GM21786 (cell line): ENCODE measurements around the gene SARS1.

Experiments
- ATAC-seq: cut with Tn5 transposase; IDR thresholded peaks from one replicate; pipeline ENCODE4 v1.9.1; 2021; ENCODE audit not compliant: unreplicated experiment

Gene SARS1

GRCh38 chr1:109261578-109261977, 47.9 kb downstream of the SARS1 start:
- ATAC-seq: no peak

DNA sequence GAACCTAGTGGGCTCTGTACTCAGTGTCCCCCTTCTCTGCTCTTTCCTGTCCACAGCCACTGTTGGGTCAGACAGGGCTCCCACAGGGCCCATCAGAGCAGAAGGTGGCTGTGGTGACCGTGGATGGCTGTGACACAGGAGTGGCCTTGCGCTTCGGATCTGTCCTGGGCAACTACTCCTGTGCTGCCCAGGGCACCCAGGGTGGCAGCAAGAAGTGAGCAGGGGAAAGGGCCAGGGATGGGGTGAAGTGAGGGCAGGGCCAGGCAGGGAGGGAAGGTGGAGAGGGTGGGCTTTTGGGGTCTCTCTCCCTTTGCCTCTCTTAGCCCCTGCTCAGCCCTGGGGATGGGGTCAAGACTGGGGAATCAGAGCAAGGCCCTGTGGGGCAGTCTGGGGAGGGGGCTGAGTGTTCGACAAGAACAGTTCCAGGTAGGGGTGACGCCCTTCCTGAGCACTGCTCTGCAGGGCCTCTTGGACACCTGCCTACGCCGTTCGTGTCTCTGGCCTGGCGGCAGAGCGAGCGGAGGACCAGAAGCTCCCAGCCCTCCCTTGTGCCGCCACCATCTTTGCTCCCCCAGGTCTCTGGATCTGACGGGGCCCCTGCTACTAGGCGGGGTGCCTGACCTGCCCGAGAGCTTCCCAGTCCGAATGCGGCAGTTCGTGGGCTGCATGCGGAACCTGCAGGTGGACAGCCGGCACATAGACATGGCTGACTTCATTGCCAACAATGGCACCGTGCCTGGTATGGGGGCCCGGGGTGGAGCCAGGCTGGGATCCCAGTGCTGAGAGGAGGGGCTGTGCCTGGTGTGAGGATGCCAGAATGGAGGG, 48.7 kb downstream of the SARS1 start:
- ATAC-seq: no peak

DNA sequence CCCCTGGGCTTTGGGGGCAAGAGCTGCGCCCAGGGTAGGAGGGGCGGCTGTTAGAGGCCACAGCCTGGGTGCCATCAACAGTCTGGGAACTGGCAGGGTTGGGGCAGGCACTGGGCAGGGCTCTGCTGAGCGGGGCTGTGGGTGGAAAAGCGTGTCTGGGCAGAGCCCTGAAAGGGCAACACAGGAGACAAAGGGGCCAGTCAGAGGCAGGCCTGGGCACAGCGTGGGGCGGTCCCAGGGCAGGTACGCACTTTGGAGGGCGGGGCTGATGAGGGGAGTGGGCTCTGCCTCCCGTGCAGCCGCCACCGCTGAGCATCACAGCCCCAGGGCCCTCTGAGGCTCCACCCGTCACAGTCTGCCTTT, 49.5 kb downstream of the SARS1 start:
- no peak for ATAC-seq

DNA sequence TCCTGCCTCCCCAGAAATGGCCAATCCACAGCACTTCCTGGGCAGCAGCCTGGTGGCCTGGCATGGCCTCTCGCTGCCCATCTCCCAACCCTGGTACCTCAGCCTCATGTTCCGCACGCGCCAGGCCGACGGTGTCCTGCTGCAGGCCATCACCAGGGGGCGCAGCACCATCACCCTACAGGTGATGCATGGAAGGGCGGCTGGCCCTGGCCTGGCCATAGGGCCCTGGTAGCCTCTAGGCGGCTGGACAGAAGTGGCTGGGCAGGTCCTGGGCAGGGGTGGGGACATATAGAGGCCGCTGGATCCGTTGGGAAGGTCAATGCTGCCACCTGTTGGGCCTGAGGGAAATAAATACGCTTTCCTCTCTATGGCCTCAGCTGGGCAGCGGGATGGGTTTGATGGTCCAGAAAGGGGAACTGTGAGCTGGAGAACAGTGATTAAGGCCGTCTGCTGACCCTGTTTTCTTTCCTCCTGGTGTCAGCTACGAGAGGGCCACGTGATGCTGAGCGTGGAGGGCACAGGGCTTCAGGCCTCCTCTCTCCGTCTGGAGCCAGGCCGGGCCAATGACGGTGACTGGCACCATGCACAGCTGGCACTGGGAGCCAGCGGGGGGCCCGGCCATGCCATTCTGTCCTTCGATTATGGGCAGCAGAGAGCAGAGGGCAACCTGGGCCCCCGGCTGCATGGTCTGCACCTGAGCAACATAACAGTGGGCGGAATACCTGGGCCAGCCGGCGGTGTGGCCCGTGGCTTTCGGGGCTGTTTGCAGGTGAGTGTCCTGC, 50.1 kb downstream of the SARS1 start:
- no peak for ATAC-seq

DNA sequence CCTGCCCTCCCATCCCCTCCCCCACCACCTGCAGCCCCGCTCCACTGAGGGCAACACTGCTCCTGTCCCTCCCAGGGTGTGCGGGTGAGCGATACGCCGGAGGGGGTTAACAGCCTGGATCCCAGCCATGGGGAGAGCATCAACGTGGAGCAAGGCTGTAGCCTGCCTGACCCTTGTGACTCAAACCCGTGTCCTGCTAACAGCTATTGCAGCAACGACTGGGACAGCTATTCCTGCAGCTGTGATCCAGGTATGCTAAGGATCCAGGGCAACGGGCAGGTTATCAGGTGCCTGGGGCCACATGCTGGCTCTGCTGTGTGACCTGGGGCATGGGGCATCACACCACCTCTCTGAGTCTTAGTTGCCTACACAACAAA, 50.6 kb downstream of the SARS1 start:
- ATAC-seq: no peak

- no peak for ATAC-seq
These were observed 51.3 kb downstream of the SARS1 start for GRCh38 chr1:109265016-109265415.

GRCh38 chr1:109265741-109266330, 52.1 kb downstream of the SARS1 start:
- no peak for ATAC-seq

GRCh38 chr1:109266965-109267364, 53.2 kb downstream of the SARS1 start:
- no peak for ATAC-seq

- no peak for ATAC-seq
These were observed 54.1 kb downstream of the SARS1 start for GRCh38 chr1:109267743-109268300.

DNA sequence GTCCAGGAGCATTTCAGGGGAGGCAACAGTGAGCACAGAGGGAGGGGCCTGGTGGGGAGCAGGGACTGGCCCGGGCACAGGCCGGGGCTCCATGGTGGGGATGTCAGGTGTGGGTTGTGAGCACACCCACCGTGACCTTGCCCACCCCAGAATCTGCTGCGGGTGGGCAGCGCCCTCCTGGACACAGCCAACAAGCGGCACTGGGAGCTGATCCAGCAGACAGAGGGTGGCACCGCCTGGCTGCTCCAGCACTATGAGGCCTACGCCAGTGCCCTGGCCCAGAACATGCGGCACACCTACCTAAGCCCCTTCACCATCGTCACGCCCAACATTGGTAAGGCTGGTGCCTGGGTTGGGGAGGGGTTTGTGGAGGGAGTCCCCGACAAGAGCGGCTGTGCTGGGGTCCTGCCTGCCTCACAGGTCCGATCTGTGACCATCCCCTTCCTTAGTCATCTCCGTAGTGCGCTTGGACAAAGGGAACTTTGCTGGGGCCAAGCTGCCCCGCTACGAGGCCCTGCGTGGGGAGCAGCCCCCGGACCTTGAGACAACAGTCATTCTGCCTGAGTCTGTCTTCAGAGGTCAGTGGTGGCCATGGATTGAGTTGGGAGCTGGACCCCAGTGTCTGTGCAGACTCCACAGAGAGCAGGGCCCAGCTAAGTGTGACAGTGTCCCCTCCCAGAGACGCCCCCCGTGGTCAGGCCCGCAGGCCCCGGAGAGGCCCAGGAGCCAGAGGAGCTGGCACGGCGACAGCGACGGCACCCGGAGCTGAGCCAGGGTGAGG, 54.9 kb downstream of the SARS1 start:
- ATAC-seq: no peak

DNA sequence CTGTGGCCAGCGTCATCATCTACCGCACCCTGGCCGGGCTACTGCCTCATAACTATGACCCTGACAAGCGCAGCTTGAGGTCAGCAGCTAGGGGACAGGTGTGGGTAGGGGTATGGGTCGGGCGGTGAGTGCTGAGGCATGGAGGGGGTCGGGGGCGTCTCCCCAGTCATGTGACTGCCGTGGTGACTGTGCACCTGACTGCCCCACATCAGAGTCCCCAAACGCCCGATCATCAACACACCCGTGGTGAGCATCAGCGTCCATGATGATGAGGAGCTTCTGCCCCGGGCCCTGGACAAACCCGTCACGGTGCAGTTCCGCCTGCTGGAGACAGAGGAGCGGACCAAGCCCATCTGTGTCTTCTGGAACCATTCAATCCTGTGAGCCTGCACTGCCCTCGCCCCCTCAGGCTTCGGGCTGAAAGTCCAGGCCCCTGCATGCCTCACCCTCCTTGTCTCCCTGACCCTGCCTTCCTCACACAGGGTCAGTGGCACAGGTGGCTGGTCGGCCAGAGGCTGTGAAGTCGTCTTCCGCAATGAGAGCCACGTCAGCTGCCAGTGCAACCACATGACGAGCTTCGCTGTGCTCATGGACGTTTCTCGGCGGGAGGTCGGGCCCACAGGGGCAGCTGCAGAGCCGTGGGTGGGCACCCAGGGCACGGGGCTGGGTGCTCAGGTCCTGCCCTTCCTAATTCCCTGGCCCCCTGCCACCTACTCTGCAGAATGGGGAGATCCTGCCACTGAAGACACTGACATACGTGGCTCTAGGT, 55.7 kb downstream of the SARS1 start:
- no peak for ATAC-seq

- no peak for ATAC-seq
These were observed 56.4 kb downstream of the SARS1 start for GRCh38 chr1:109269981-109270622.

DNA sequence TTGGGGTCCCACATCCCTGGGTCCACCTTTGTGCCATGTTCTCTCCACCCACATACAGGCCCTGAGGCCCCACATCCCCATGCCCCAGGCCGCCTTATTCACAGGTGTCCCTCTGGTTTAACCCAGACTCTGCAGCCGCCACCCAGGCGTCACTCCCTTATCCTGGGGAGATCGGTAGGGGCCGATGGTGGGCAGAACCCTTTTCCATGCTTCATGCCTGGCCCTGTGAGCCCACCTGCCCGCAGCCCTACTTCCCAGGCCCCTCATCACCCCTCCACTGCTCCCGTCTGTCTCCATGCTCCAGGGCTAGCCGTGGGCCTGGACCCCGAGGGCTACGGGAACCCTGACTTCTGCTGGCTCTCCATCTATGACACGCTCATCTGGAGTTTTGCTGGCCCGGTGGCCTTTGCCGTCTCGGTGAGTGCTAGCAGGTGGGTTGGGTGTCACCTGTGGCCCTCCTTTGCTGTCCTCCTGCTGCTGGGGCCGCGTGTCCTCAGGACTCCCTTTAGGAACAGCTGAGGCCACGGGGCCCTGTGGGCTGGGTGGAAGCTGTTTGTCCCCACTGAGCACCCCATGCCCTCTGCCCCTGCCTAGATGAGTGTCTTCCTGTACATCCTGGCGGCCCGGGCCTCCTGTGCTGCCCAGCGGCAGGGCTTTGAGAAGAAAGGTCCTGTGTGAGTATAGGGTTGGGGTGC, 57.1 kb downstream of the SARS1 start:
- ATAC-seq: no peak

DNA sequence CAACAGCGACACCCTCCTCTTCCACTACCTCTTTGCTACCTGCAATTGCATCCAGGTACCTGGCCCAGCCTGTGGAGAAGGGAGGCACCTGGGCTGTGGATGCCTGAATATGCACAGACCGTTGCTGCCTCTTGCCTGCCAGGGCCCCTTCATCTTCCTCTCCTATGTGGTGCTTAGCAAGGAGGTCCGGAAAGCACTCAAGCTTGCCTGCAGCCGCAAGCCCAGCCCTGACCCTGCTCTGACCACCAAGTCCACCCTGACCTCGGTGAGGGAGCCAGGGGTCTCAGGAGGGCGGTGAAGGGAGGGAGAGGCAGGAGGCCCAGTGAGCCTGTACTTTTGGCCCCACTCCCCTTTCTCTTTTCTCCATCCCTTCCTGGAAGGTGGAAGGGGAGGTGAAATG, 57.7 kb downstream of the SARS1 start:
- no peak for ATAC-seq

DNA sequence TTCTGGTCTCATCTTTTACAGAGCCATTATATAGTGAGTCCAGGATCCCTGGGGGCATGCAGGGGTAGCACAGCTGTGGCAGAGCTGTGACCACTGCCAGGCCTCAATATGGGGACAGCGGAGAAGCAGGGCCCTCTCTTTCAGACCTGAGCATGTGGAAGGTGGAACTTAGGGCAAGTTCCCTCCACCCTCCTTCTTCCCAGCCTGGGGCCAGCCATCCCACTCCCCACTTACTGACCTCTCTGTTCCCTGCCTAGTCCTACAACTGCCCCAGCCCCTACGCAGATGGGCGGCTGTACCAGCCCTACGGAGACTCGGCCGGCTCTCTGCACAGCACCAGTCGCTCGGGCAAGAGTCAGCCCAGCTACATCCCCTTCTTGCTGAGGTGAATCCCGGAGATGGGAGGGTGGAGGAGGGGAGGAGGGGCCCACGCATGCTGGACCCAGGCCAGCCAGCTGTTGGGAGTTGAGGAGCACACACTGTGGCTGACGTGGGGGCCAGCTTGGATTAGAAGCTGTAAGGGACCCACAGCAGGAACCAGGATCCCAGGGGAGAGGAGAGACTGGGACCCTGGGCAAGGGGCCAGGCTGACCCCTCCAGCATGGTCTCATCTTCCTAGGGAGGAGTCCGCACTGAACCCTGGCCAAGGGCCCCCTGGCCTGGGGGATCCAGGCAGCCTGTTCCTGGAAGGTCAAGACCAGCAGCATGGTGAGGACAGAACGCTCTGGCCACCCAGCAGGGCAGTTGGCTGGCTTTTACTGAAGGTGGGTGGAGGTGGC, 58.5 kb downstream of the SARS1 start:
- no peak for ATAC-seq

GRCh38 chr1:109272831-109273547, 59.3 kb downstream of the SARS1 start:
- no peak for ATAC-seq

DNA sequence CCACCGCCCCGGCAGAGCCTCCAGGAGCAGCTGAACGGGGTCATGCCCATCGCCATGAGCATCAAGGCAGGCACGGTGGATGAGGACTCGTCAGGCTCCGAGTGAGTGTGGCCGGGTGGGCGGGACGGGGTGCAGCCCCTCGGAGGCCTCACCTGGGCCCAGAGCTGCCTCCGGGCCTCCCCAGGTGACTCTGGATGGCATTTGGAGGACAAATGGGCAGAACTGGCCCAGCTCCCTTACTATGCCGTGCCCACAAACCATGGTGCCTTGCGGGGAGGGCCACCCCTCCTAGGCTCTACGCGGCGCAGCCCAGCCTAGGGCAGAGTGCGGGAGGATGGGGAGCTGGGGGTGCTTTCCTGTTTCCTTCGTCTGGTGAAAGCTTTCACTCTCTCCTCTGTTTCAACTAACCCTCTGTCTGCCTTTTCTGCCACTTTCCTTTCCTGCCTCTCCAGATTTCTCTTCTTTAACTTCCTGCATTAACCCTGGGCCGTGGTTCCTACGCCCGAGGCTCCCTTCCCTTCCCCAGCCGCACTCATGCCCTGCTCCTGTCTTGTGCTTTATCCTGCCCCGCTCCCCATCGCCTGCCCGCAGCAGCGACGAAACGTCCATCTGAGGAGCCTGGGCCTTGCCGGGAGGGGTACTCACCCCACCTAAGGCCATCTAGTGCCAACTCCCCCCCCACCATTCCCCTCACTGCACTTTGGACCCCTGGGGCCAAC, 60.0 kb downstream of the SARS1 start:
- no peak for ATAC-seq
